Transverse colon (tissue), 3 donors: ENCODE data around the gene IDH3G.

Experiments used
- CTCF ChIP-seq, 5 experiments: fragments of 200-600 bp in 3 of 5; fragments of 450-650 bp in 2 of 5; sonication (generic) in 3 of 5; IDR thresholded peaks; 1 replicate in 2 of 5; 2 replicates in 3 of 5; pipeline ENCODE4 v1.5.1; 2016 to 2017; ENCODE audit warnings: antibody characterized with exemption in 5 of 5, inconsistent platforms in 3 of 5, mild to moderate bottlenecking in 2 of 5, moderate library complexity in 1 of 5
- POLR2A ChIP-seq: fragments of 450-650 bp; IDR thresholded peaks from one replicate; pipeline ENCODE4 v1.6.1; 2016; ENCODE audit warnings: antibody characterized with exemption, mild to moderate bottlenecking, moderate library complexity

GRCh38 chrX:153793291-153793690, 884 bp downstream of the IDH3G start:
- TF ChIP-seq CTCF (IDR thresholded peaks at IDR 0.05) (no peak), POLR2A (no peak)
